ENCODE results near the gene BLCAP. TPM values are rescaled to one million over a fixed set of nuclear protein-coding genes. Genes with fewer than 3 reads are reported as not detected.

The BLCAP gene
- total and polyA plus RNA-seq, 4 experiments from 2014 or later: 63.7 to 97.4 (median 84.6) TPM

- CTCF ChIA-PET (ENCODE audit: partially characterized antibody): interaction anchor here (0.9 to 1.9 kb wide), 5 partner anchors 9 to 342 kb away, joined by 3 to 8 read pairs (median 3); no protein-coding TSS in a partner anchor
Observed at GRCh38 chr20:37537505-37537904, 9.8 kb upstream of the BLCAP start.

GRCh38 chr20:37535443-37536132 lies 7.9 kb upstream of the BLCAP start:
- Histone ChIP-seq H3K9me3 (ENCODE audit: control insufficient read depth in 1 of 2, low read length in 2 of 2) (no peaks in the 10 kb centered on the region), H3K36me3 (ENCODE audit: insufficient read depth, low read length) (no peaks in the 10 kb centered on the region), H3K4me3 (ENCODE audit: low read length in 2 of 2) (no peak overlapping the region), H3K27ac (ENCODE audit: low read depth, low read length) (no peak overlapping the region), H3K4me1 (ENCODE audit: insufficient read depth, low read length) (no peaks in the 10 kb centered on the region), H3K27me3 (ENCODE audit: insufficient read depth, low read length) (no peaks in the 10 kb centered on the region)
- intact Hi-C loops (cut with micrococcal nuclease): no loop called here
- ChIA-PET POLR2A (ENCODE audit: partially characterized antibody) (no interaction called here), CTCF (ENCODE audit: partially characterized antibody) (interaction anchor here (0.8 to 10.1 kb wide), 10 partner anchors 11 to 342 kb away, joined by 3 to 180 read pairs (median 3); no protein-coding TSS in a partner anchor)
- H3K4me3 Mint-ChIP-seq: no peak overlapping the region
- no peaks in the 10 kb centered on the region for H3K9me3 Mint-ChIP-seq
- H3K36me3 Mint-ChIP-seq: no peaks in the 10 kb centered on the region
- H3K27me3 Mint-ChIP-seq: peaks cover 5 to 12% of the 10 kb centered on the region in 2 donors
- H3K27ac Mint-ChIP-seq: no peak overlapping the region
- DNase-seq: no peak
- peaks cover 0 to 5% (median 3%) of the 10 kb centered on the region in 4 donors for H3K4me1 Mint-ChIP-seq

More at GRCh38 chr20:37537505-37537904, 9.8 kb upstream of the BLCAP start:
- H3K4me3 Mint-ChIP-seq: no peak overlapping the region
- no peaks in the 10 kb centered on the region for H3K9me3 Mint-ChIP-seq
- Histone ChIP-seq H3K27ac (ENCODE audit: low read depth, low read length) (no peak overlapping the region), H3K9me3 (ENCODE audit: control insufficient read depth in 1 of 2, low read length in 2 of 2) (no peaks in the 10 kb centered on the region), H3K27me3 (ENCODE audit: insufficient read depth, low read length) (no peaks in the 10 kb centered on the region), H3K4me3 (ENCODE audit: low read length in 2 of 2) (no peak overlapping the region), H3K4me1 (ENCODE audit: insufficient read depth, low read length) (no peaks in the 10 kb centered on the region), H3K36me3 (ENCODE audit: insufficient read depth, low read length) (no peaks in the 10 kb centered on the region)
- peaks cover 5 to 13% of the 10 kb centered on the region in 2 donors for H3K27me3 Mint-ChIP-seq
- peaks cover 0 to 5% (median 3%) of the 10 kb centered on the region in 4 donors for H3K4me1 Mint-ChIP-seq
- no peak for DNase-seq
- intact Hi-C loops (cut with micrococcal nuclease): no loop called here
- H3K27ac Mint-ChIP-seq: no peak overlapping the region
- H3K36me3 Mint-ChIP-seq: no peaks in the 10 kb centered on the region
- POLR2A ChIA-PET (ENCODE audit: partially characterized antibody): no interaction called here

- Mint-ChIP-seq H3K4me3 (peak overlapping the region in 2 of 8 donors; percentile 28 to 46), H3K4me1 (peaks cover 0 to 5% (median 3%) of the 10 kb centered on the region in 4 donors), H3K9me3 (no peaks in the 10 kb centered on the region), H3K27me3 (peaks cover 5 to 12% of the 10 kb centered on the region in 2 donors), H3K36me3 (no peaks in the 10 kb centered on the region), H3K27ac (peak overlapping the region in 2 of 7 donors; percentile 31 to 57)
- CTCF ChIA-PET (ENCODE audit: partially characterized antibody): interaction anchor here (0.7 to 10.1 kb wide), 9 partner anchors 12 to 341 kb away, joined by 3 to 180 read pairs (median 3); no protein-coding TSS in a partner anchor
- POLR2A ChIA-PET (ENCODE audit: partially characterized antibody): interaction anchor here (1.5 kb wide), 1 partner anchor 339 kb away, joined by 5 read pairs; no protein-coding TSS in a partner anchor
- no peaks in the 10 kb centered on the region for H3K36me3 ChIP-seq (ENCODE audit: insufficient read depth, low read length)
- no peaks in the 10 kb centered on the region for H3K4me1 ChIP-seq (ENCODE audit: insufficient read depth, low read length)
- H3K27me3 ChIP-seq (ENCODE audit: insufficient read depth, low read length): no peaks in the 10 kb centered on the region
- H3K4me3 ChIP-seq (ENCODE audit: low read length in 2 of 2): no peak overlapping the region
- no peak overlapping the region for H3K27ac ChIP-seq (ENCODE audit: low read depth, low read length)
- DNase-seq: peak; percentile 51 to 69 (median 67)
- intact Hi-C loops (cut with micrococcal nuclease): loop anchor here (1.0 to 5.0 kb wide), 5 partner anchors 150 to 1332 kb away; no protein-coding TSS in a partner anchor
- H3K9me3 ChIP-seq (ENCODE audit: control insufficient read depth in 1 of 2, low read length in 2 of 2): no peaks in the 10 kb centered on the region
Observed at GRCh38 chr20:37534401-37535157, 6.9 kb upstream of the BLCAP start.

- CTCF ChIA-PET (ENCODE audit: partially characterized antibody): interaction anchor here (0.7 to 10.1 kb wide), 13 partner anchors 13 to 354 kb away, joined by 3 to 180 read pairs (median 5); partner anchors contain the start of genes MANBAL, MROH8 and RPN2
- H3K4me3 Mint-ChIP-seq: no peak overlapping the region
- no peaks in the 10 kb centered on the region for H3K36me3 ChIP-seq (ENCODE audit: insufficient read depth, low read length)
- no peaks in the 10 kb centered on the region for H3K9me3 ChIP-seq (ENCODE audit: control insufficient read depth in 1 of 2, low read length in 2 of 2)
- H3K9me3 Mint-ChIP-seq: no peaks in the 10 kb centered on the region
- POLR2A ChIA-PET (ENCODE audit: partially characterized antibody): interaction anchor here (1.5 kb wide), 1 partner anchor 338 kb away, joined by 5 read pairs; no protein-coding TSS in a partner anchor
- no peak for DNase-seq
- H3K27me3 ChIP-seq (ENCODE audit: insufficient read depth, low read length): no peaks in the 10 kb centered on the region
- H3K4me1 ChIP-seq (ENCODE audit: insufficient read depth, low read length): peaks cover 6% of the 10 kb centered on the region
- H3K27ac Mint-ChIP-seq: no peak overlapping the region
- H3K27me3 Mint-ChIP-seq: peaks cover 3 to 10% of the 10 kb centered on the region in 2 donors
- H3K4me1 Mint-ChIP-seq: peaks cover 7 to 12% (median 9%) of the 10 kb centered on the region in 4 donors
- H3K4me3 ChIP-seq (ENCODE audit: low read length in 2 of 2): no peak overlapping the region
- H3K27ac ChIP-seq (ENCODE audit: low read depth, low read length): no peak overlapping the region
- H3K36me3 Mint-ChIP-seq: no peaks in the 10 kb centered on the region
- intact Hi-C loops (cut with micrococcal nuclease): loop anchor here (5.0 kb wide), 1 partner anchor 1331 kb away; no protein-coding TSS in a partner anchor
Observed at GRCh38 chr20:37533154-37533715, 5.6 kb upstream of the BLCAP start.

GRCh38 chr20:37531856-37532255 lies 4.2 kb upstream of the BLCAP start:
- Mint-ChIP-seq H3K36me3 (peaks cover 0 to 9% of the 10 kb centered on the region in 2 donors), H3K4me1 (peaks cover 7 to 25% (median 12%) of the 10 kb centered on the region in 4 donors), H3K27ac (peak overlapping the region in 3 of 7 donors; percentile 49 to 74 (median 57)), H3K4me3 (no peak overlapping the region), H3K9me3 (peaks cover 0 to 2% (median 0%) of the 10 kb centered on the region in 8 donors), H3K27me3 (peaks cover 2 to 7% of the 10 kb centered on the region in 2 donors)
- ChIA-PET POLR2A (ENCODE audit: partially characterized antibody) (no interaction called here), CTCF (ENCODE audit: partially characterized antibody) (interaction anchor here (0.9 to 10.1 kb wide), 4 partner anchors 143 to 338 kb away, joined by 3 to 180 read pairs (median 60); partner anchors contain the start of gene MANBAL)
- Histone ChIP-seq H3K27me3 (ENCODE audit: insufficient read depth, low read length) (no peaks in the 10 kb centered on the region), H3K9me3 (ENCODE audit: control insufficient read depth in 1 of 2, low read length in 2 of 2) (no peaks in the 10 kb centered on the region), H3K4me1 (ENCODE audit: insufficient read depth, low read length) (peaks cover 9% of the 10 kb centered on the region), H3K4me3 (ENCODE audit: low read length in 2 of 2) (no peak overlapping the region), H3K36me3 (ENCODE audit: insufficient read depth, low read length) (no peaks in the 10 kb centered on the region), H3K27ac (ENCODE audit: low read depth, low read length) (no peak overlapping the region)
- intact Hi-C loops (cut with micrococcal nuclease): loop anchor here (5.0 kb wide), 1 partner anchor 1330 kb away; no protein-coding TSS in a partner anchor
- DNase-seq: no peak

GRCh38 chr20:37530696-37531095 lies 3.0 kb upstream of the BLCAP start:
- H3K4me3 Mint-ChIP-seq: no peak overlapping the region
- H3K27me3 ChIP-seq (ENCODE audit: insufficient read depth, low read length): no peaks in the 10 kb centered on the region
- peaks cover 0 to 12% of the 10 kb centered on the region in 2 donors for H3K36me3 Mint-ChIP-seq
- H3K4me3 ChIP-seq (ENCODE audit: low read length in 2 of 2): no peak overlapping the region
- peaks cover 0 to 2% (median 0%) of the 10 kb centered on the region in 8 donors for H3K9me3 Mint-ChIP-seq
- H3K27me3 Mint-ChIP-seq: peaks cover 0 to 7% of the 10 kb centered on the region in 2 donors
- H3K4me1 Mint-ChIP-seq: peaks cover 18 to 37% (median 23%) of the 10 kb centered on the region in 4 donors
- no peak for DNase-seq
- H3K27ac Mint-ChIP-seq: peak overlapping the region in 1 of 7 donors; percentile 98
- intact Hi-C loops (cut with micrococcal nuclease): loop anchor here (5.0 kb wide), 1 partner anchor 1328 kb away; no protein-coding TSS in a partner anchor
- H3K27ac ChIP-seq (ENCODE audit: low read depth, low read length): no peak overlapping the region
- no peaks in the 10 kb centered on the region for H3K36me3 ChIP-seq (ENCODE audit: insufficient read depth, low read length)
- H3K9me3 ChIP-seq (ENCODE audit: control insufficient read depth in 1 of 2, low read length in 2 of 2): no peaks in the 10 kb centered on the region
- ChIA-PET POLR2A (ENCODE audit: partially characterized antibody) (no interaction called here), CTCF (ENCODE audit: partially characterized antibody) (interaction anchor here (9.0 to 10.1 kb wide), 2 partner anchors 263 to 337 kb away, joined by 113 to 180 read pairs; no protein-coding TSS in a partner anchor)
- peaks cover 20% of the 10 kb centered on the region for H3K4me1 ChIP-seq (ENCODE audit: insufficient read depth, low read length)
